COR-L47 (cell line): ENCODE measurements around the gene BCKDK.

Experiments used
- DNase-seq: peaks from one replicate; lab custom pipeline; 2025; lab: John Stamatoyannopoulos, UW

BCKDK gene

GRCh38 chr16:31108035-31108793 lies at the start of gene BCKDK:
Gene BCKDK (plus strand): TSS chr16:31108386. CDS start chr16:31109224, 838 bp downstream.
- peak; percentile 36 for DNase-seq

GRCh38 chr16:31061126-31061812 lies 46.9 kb upstream of the BCKDK start:
- DNase-seq = no peak

GRCh38 chr16:31061813-31062440 lies 46.3 kb upstream of the BCKDK start:
- DNase-seq = no peak

GRCh38 chr16:31063495-31063842 lies 44.7 kb upstream of the BCKDK start:
- no peak for DNase-seq

GRCh38 chr16:31063843-31064611 lies 44.2 kb upstream of the BCKDK start:
- DNase-seq = no peak

GRCh38 chr16:31064882-31065461 lies 43.2 kb upstream of the BCKDK start:
- no peak for DNase-seq

- DNase-seq = no peak
These were observed 40.8 kb upstream of the BCKDK start for GRCh38 chr16:31067342-31067741.

GRCh38 chr16:31071861-31072260 lies 36.3 kb upstream of the BCKDK start:
- no peak for DNase-seq

- DNase-seq = peak; percentile 10
These were observed 35.5 kb upstream of the BCKDK start for GRCh38 chr16:31072540-31073141.

GRCh38 chr16:31073142-31073969 lies 34.8 kb upstream of the BCKDK start:
- peak; percentile 87 for DNase-seq

- peak; percentile 99 for DNase-seq
These were observed 34.0 kb upstream of the BCKDK start, which contains the start of the genes ZNF646 and ZNF668 for GRCh38 chr16:31073970-31074813. Gene ZNF646 (plus strand): TSS chr16:31074422. CDS start chr16:31076325, 1,903 bp downstream. Gene ZNF668 (minus strand): TSS chr16:31074240. CDS start chr16:31064459, 9,781 bp downstream.

- no peak for DNase-seq
These were observed 33.4 kb upstream of the BCKDK start for GRCh38 chr16:31074814-31075183.

- no peak for DNase-seq
These were observed 31.9 kb upstream of the BCKDK start for GRCh38 chr16:31076319-31076718.

GRCh38 chr16:31077024-31077423 lies 31.2 kb upstream of the BCKDK start:
- no peak for DNase-seq

GRCh38 chr16:31077592-31078396 lies 30.4 kb upstream of the BCKDK start:
- no peak for DNase-seq

GRCh38 chr16:31078597-31079341 lies 29.4 kb upstream of the BCKDK start:
- no peak for DNase-seq

GRCh38 chr16:31079342-31079944 lies 28.7 kb upstream of the BCKDK start:
- DNase-seq = no peak
